ENCODE results near the gene KIR3DL3.
"Not testable (repeated sequence)": the region's sequence is repeated elsewhere in the genome, so short reads cannot be mapped to it uniquely, and the experiment has no call there.

KIR3DL3 gene

GRCh38 chr19:54764219-54764618, 40.0 kb downstream of the KIR3DL3 start:
- not testable (repeated sequence) for H3K4me1 ChIP-seq (ENCODE audit: control insufficient read depth, insufficient read depth, low read length); H3K27ac ChIP-seq (ENCODE audit: low read length); H3K9ac ChIP-seq (ENCODE audit: low read length in 2 of 2); H3K36me3 ChIP-seq (ENCODE audit: control insufficient read depth in 2 of 2, insufficient read depth in 2 of 2, low read length in 2 of 2); H3K27me3 ChIP-seq (ENCODE audit: control insufficient read depth in 1 of 2, insufficient read depth in 2 of 2, low read length in 2 of 2); H3K9me3 ChIP-seq (ENCODE audit: control insufficient read depth in 2 of 2, low read length in 2 of 2); H3K4me3 ChIP-seq (ENCODE audit: low read length in 2 of 2)

GRCh38 chr19:54766464-54766863, 42.2 kb downstream of the KIR3DL3 start:
- H3K36me3 ChIP-seq (ENCODE audit: control insufficient read depth in 2 of 2, insufficient read depth in 2 of 2, low read length in 2 of 2); H3K4me1 ChIP-seq (ENCODE audit: control insufficient read depth, insufficient read depth, low read length); H3K27me3 ChIP-seq (ENCODE audit: control insufficient read depth in 1 of 2, insufficient read depth in 2 of 2, low read length in 2 of 2); H3K27ac ChIP-seq (ENCODE audit: low read length); H3K4me3 ChIP-seq (ENCODE audit: low read length in 2 of 2); H3K9me3 ChIP-seq (ENCODE audit: control insufficient read depth in 2 of 2, low read length in 2 of 2); H3K9ac ChIP-seq (ENCODE audit: low read length in 2 of 2): not testable (repeated sequence)

DNA sequence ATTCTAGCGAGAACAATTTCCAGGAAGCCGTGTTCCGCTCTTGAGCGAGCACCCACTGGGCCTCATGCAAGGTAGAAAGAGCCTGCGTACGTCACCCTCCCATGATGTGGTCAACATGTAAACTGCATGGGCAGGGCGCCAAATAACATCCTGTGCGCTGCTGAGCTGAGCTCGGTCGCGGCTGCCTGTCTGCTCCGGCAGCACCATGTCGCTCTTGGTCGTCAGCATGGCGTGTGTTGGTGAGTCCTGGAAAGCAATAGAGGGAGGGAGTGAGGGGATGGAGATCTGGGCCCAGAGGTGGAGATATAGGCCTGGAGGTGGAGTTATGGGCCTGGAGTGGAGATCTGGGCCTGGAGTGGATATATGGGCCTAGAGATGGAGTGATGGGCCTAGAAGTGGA, 45.4 kb downstream of the KIR3DL3 start, which contains the start of gene KIR2DL1:
Gene KIR2DL1, plus strand, starts transcription at position 148 of the 400 bp plus-strand sequence. Its CDS starts 58 bp downstream, at position 206.
- not testable (repeated sequence) for H3K4me3 ChIP-seq (ENCODE audit: low read length in 2 of 2); H3K4me1 ChIP-seq (ENCODE audit: control insufficient read depth, insufficient read depth, low read length); H3K9me3 ChIP-seq (ENCODE audit: control insufficient read depth in 2 of 2, low read length in 2 of 2); H3K36me3 ChIP-seq (ENCODE audit: control insufficient read depth in 2 of 2, insufficient read depth in 2 of 2, low read length in 2 of 2); H3K27me3 ChIP-seq (ENCODE audit: control insufficient read depth in 1 of 2, insufficient read depth in 2 of 2, low read length in 2 of 2); H3K9ac ChIP-seq (ENCODE audit: low read length in 2 of 2); H3K27ac ChIP-seq (ENCODE audit: low read length)

DNA sequence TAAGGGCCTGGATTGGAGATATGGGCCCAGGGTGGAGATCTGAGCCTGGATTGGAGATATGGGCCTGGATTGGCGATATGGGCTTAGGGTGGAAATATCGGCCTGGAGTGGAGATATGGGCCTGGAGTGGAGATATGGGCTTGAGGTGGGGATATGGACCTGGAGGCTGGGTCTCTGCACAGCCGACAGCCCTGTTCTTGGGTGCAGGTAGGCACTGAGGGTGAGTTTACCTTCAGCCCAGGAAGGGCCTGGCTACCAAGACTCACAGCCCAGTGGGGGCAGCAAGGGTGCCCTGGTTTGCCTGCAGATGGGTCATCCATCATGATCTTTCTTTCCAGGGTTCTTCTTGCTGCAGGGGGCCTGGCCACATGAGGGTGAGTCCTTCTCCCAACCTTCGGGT, 46.3 kb downstream of the KIR3DL3 start:
- H3K4me3 ChIP-seq (ENCODE audit: low read length in 2 of 2); H3K27me3 ChIP-seq (ENCODE audit: control insufficient read depth in 1 of 2, insufficient read depth in 2 of 2, low read length in 2 of 2); H3K27ac ChIP-seq (ENCODE audit: low read length); H3K9ac ChIP-seq (ENCODE audit: low read length in 2 of 2); H3K36me3 ChIP-seq (ENCODE audit: control insufficient read depth in 2 of 2, insufficient read depth in 2 of 2, low read length in 2 of 2); H3K9me3 ChIP-seq (ENCODE audit: control insufficient read depth in 2 of 2, low read length in 2 of 2); H3K4me1 ChIP-seq (ENCODE audit: control insufficient read depth, insufficient read depth, low read length): not testable (repeated sequence)

GRCh38 chr19:54771018-54771960, 47.0 kb downstream of the KIR3DL3 start:
- not testable (repeated sequence) for H3K27ac ChIP-seq (ENCODE audit: low read length); H3K36me3 ChIP-seq (ENCODE audit: control insufficient read depth in 2 of 2, insufficient read depth in 2 of 2, low read length in 2 of 2); H3K27me3 ChIP-seq (ENCODE audit: control insufficient read depth in 1 of 2, insufficient read depth in 2 of 2, low read length in 2 of 2); H3K4me1 ChIP-seq (ENCODE audit: control insufficient read depth, insufficient read depth, low read length); H3K9ac ChIP-seq (ENCODE audit: low read length in 2 of 2); H3K4me3 ChIP-seq (ENCODE audit: low read length in 2 of 2); H3K9me3 ChIP-seq (ENCODE audit: control insufficient read depth in 2 of 2, low read length in 2 of 2)

DNA sequence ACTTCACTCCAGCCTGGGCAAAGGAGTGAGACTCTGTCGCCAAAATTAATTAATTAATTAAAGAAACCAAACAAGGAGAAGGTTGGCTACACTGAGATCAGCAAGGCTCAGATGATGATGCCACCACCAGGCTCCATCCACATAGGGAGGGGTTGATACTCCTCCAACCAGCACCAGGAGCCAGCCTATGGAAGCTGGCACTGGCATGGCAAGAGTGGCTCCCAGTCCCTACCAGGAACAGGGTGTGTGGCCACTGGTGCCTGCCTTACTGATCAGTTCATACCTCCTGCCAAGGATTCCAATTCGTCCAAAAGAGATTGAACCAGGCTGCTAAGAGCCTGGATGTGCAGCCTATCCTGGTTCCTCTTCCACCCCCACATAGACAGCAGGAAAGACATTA, 48.4 kb downstream of the KIR3DL3 start:
- not testable (repeated sequence) for H3K9me3 ChIP-seq (ENCODE audit: control insufficient read depth in 2 of 2, low read length in 2 of 2); H3K27me3 ChIP-seq (ENCODE audit: control insufficient read depth in 1 of 2, insufficient read depth in 2 of 2, low read length in 2 of 2); H3K27ac ChIP-seq (ENCODE audit: low read length); H3K36me3 ChIP-seq (ENCODE audit: control insufficient read depth in 2 of 2, insufficient read depth in 2 of 2, low read length in 2 of 2); H3K4me1 ChIP-seq (ENCODE audit: control insufficient read depth, insufficient read depth, low read length); H3K4me3 ChIP-seq (ENCODE audit: low read length in 2 of 2); H3K9ac ChIP-seq (ENCODE audit: low read length in 2 of 2)

- not testable (repeated sequence) for H3K9ac ChIP-seq (ENCODE audit: low read length in 2 of 2); H3K27me3 ChIP-seq (ENCODE audit: control insufficient read depth in 1 of 2, insufficient read depth in 2 of 2, low read length in 2 of 2); H3K4me1 ChIP-seq (ENCODE audit: control insufficient read depth, insufficient read depth, low read length); H3K36me3 ChIP-seq (ENCODE audit: control insufficient read depth in 2 of 2, insufficient read depth in 2 of 2, low read length in 2 of 2); H3K9me3 ChIP-seq (ENCODE audit: control insufficient read depth in 2 of 2, low read length in 2 of 2); H3K4me3 ChIP-seq (ENCODE audit: low read length in 2 of 2); H3K27ac ChIP-seq (ENCODE audit: low read length)
Observed at GRCh38 chr19:54775095-54775815, 51.0 kb downstream of the KIR3DL3 start.

DNA sequence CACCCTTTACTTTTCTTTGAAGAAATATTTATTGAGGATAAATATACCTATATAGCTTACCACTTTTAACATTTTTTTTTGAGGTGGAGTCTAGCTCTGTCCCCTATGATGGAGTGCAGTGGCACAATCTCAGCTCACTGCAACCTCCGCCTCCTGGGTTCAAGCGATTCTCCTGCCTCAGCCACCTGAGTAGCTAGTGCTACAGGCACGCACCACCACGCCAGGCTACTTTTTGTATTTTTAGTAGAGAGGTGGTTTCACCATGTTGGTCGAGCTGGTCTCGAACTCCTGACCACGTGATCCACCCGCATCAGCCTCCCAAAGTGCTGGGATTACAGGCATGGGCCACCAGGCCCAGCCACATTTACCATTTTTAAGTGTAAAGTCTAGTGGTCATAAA, 51.6 kb downstream of the KIR3DL3 start:
- not testable (repeated sequence) for H3K9me3 ChIP-seq (ENCODE audit: control insufficient read depth in 2 of 2, low read length in 2 of 2); H3K4me1 ChIP-seq (ENCODE audit: control insufficient read depth, insufficient read depth, low read length); H3K27me3 ChIP-seq (ENCODE audit: control insufficient read depth in 1 of 2, insufficient read depth in 2 of 2, low read length in 2 of 2); H3K27ac ChIP-seq (ENCODE audit: low read length); H3K36me3 ChIP-seq (ENCODE audit: control insufficient read depth in 2 of 2, insufficient read depth in 2 of 2, low read length in 2 of 2); H3K9ac ChIP-seq (ENCODE audit: low read length in 2 of 2); H3K4me3 ChIP-seq (ENCODE audit: low read length in 2 of 2)

GRCh38 chr19:54777851-54778250, 53.6 kb downstream of the KIR3DL3 start:
- not testable (repeated sequence) for H3K36me3 ChIP-seq (ENCODE audit: control insufficient read depth in 2 of 2, insufficient read depth in 2 of 2, low read length in 2 of 2); H3K9me3 ChIP-seq (ENCODE audit: control insufficient read depth in 2 of 2, low read length in 2 of 2); H3K4me3 ChIP-seq (ENCODE audit: low read length in 2 of 2); H3K27ac ChIP-seq (ENCODE audit: low read length); H3K27me3 ChIP-seq (ENCODE audit: control insufficient read depth in 1 of 2, insufficient read depth in 2 of 2, low read length in 2 of 2); H3K4me1 ChIP-seq (ENCODE audit: control insufficient read depth, insufficient read depth, low read length); H3K9ac ChIP-seq (ENCODE audit: low read length in 2 of 2)

DNA sequence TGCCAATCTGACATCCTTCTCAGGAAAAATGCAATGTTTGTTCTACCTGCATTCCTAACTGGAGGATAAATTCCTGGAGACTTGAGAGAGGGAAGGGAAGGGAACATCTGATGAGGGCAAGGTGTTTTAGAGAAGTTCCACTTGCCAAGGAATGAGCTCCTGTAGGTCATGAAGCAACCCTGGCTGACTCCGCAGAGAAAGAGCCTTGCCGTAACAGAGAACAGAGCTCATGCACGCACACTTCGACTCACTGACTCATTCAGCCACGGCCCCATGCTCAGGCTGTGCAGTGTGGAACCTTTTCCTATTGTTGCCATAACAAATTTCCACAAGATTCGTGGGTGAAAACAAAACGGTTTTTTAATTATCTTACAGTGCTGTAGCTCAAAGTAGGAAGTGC, 54.7 kb downstream of the KIR3DL3 start:
- not testable (repeated sequence) for H3K4me1 ChIP-seq (ENCODE audit: control insufficient read depth, insufficient read depth, low read length); H3K27me3 ChIP-seq (ENCODE audit: control insufficient read depth in 1 of 2, insufficient read depth in 2 of 2, low read length in 2 of 2); H3K36me3 ChIP-seq (ENCODE audit: control insufficient read depth in 2 of 2, insufficient read depth in 2 of 2, low read length in 2 of 2); H3K9me3 ChIP-seq (ENCODE audit: control insufficient read depth in 2 of 2, low read length in 2 of 2); H3K4me3 ChIP-seq (ENCODE audit: low read length in 2 of 2); H3K9ac ChIP-seq (ENCODE audit: low read length in 2 of 2); H3K27ac ChIP-seq (ENCODE audit: low read length)

DNA sequence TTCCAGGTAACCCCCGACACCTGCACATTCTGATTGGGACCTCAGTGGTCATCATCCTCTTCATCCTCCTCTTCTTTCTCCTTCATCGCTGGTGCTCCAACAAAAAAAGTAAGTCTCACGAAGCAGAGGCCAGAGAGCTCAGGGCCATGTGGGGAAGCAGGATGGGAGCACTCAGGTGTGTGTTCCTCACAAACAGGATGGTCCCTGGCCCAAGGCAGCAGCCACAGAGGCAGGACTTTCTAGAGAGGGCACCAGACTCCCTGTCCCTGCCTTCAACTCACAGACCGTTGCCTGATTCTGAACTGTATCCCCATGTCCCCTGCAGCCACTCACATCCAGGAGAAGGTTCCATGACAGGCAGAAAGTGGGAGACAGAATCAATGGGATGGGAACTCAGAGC, 58.7 kb downstream of the KIR3DL3 start:
- not testable (repeated sequence) for H3K27me3 ChIP-seq (ENCODE audit: control insufficient read depth in 1 of 2, insufficient read depth in 2 of 2, low read length in 2 of 2); H3K9me3 ChIP-seq (ENCODE audit: control insufficient read depth in 2 of 2, low read length in 2 of 2); H3K4me3 ChIP-seq (ENCODE audit: low read length in 2 of 2); H3K9ac ChIP-seq (ENCODE audit: low read length in 2 of 2); H3K27ac ChIP-seq (ENCODE audit: low read length); H3K36me3 ChIP-seq (ENCODE audit: control insufficient read depth in 2 of 2, insufficient read depth in 2 of 2, low read length in 2 of 2); H3K4me1 ChIP-seq (ENCODE audit: control insufficient read depth, insufficient read depth, low read length)

Measured in stomach smooth muscle (tissue), 2 donors.